GM13976 (cell line): ENCODE measurements around the gene AHSG.

Source experiments
- DNase-seq: peaks from one replicate; pipeline ENCODE4 v3.0.0; 2012; ENCODE audit warnings: low spot score
- CTCF ChIP-seq: IDR thresholded peaks from 2 replicates; pipeline ENCODE4 v1.5.1; 2012; ENCODE audit warnings: borderline replicate concordance, mild to moderate bottlenecking; ENCODE audit not compliant: insufficient read depth; ENCODE audit errors: extremely low read depth, missing control alignments, control extremely low read depth
- in situ Hi-C: fragments of 300-500 bp; cut with MboI; formaldehyde crosslinking; loops from one replicate; pipeline ENCODE4 v1.12.0; 2022; ENCODE audit warnings: low sequenced_read_pairs, mixed read lengths, inconsistent platforms; ENCODE audit not compliant: unreplicated experiment

Gene AHSG

DNA sequence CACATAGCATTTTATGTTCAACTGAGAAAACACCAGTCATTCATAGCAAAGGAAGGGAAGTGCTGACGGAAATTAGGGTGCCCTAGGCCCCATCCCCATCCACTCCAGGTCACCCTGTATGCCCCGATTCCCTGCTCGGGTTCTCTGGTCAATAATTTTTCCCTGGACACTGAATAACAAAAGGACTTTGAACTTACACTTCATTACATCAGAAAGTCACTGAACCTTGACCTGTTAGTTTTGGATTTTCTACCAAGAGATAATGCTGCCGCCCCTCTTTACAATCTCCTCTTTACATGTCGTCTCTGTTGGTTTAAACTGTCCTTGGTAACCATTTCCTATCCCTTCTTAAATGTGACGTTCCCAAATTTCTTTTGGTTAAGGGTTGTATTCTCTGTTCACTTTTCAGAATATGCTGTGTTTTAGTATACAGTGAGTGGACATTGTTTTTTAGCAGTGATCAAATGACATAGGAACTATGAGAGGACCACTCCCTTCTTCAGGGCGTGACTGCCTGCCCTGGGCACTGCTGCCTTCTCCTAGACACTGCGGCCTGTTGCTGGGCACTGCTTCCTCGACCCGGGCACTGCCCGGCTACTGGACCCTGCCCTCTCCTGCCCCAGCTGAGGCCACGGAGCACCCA lies 13.6 kb upstream of the AHSG start:
- in situ Hi-C loops = no loop called here
- no peak for TF ChIP-seq CTCF
- no peak for DNase-seq

DNA sequence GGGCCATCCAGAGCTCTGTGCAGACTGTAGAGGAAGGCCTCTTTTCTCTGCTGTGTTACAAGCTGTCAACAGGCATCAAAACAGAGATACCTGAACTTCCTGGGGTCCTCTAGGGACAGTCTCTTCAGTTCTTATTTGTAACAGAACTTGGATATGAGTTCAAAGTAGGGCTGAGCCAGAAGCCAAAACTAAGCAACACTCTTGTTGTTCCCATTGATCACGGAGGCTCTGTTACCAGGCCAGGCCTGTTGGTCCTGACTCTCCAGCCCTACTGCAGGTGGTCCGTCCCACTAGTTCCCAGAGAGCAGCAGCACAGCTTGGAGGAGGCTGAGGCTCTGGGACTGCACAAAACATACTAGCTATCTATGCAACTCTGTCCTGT lies 13.1 kb upstream of the AHSG start:
- no peak for TF ChIP-seq CTCF
- in situ Hi-C loops = no loop called here
- DNase-seq = no peak

GRCh38 chr3:186600896-186601295 lies 12.0 kb upstream of the AHSG start:
- TF ChIP-seq CTCF = no peak
- in situ Hi-C loops = no loop called here
- DNase-seq = no peak

- TF ChIP-seq CTCF = no peak
- in situ Hi-C loops = no loop called here
- DNase-seq = no peak
Measured at GRCh38 chr3:186603159-186603558, 9.7 kb upstream of the AHSG start.

DNA sequence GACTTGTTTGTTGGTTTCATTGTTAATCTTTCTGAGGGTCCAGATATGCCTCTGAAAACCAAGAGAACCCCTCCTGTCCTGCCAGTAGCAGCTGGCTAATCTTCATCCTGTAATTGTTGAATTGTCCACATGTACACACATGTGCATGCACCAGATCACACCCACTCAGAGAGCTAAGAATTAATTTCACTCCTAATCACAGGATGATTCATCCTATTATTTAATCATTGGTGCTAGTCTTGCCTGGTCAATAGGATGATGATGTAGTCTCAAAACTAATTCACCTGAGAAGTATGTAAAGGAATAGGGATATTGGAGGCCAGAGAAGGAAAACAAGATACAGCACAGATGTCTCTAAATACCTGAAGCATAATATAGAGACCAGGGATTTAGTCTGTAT lies 7.8 kb upstream of the AHSG start:
- in situ Hi-C loops = no loop called here
- no peak for TF ChIP-seq CTCF
- DNase-seq = no peak

GRCh38 chr3:186605561-186606545 lies 7.0 kb upstream of the AHSG start:
- in situ Hi-C loops = no loop called here
- no peak for DNase-seq
- no peak for TF ChIP-seq CTCF
